KMS-11 (cell line): ENCODE measurements around the gene RGL4.

ENCODE experiments used
- H2AFZ ChIP-seq: fragments of 200-600 bp; sonication (generic); 2 replicates; pipeline ENCODE4 v1.6.1; 2016; ENCODE audit warnings: antibody characterized with exemption, mixed run types, low read depth
- H3K27ac ChIP-seq: fragments of 200-600 bp; sonication (generic); 2 replicates; pipeline ENCODE4 v1.6.1; 2016; ENCODE audit warnings: mild to moderate bottlenecking, mixed run types
- H3K27me3 ChIP-seq: fragments of 200-600 bp; sonication (generic); 2 replicates; pipeline ENCODE4 v1.6.1; 2017; ENCODE audit warnings: mild to moderate bottlenecking, low read depth, mixed run types, moderate library complexity; ENCODE audit not compliant: insufficient read depth
- H3K36me3 ChIP-seq: fragments of 200-600 bp; sonication (generic); 2 replicates; pipeline ENCODE4 v1.6.1; 2017; ENCODE audit warnings: mild to moderate bottlenecking, mixed run types; ENCODE audit not compliant: insufficient read depth
- H3K4me1 ChIP-seq: fragments of 200-600 bp; sonication (generic); 2 replicates; pipeline ENCODE4 v1.6.1; 2016; ENCODE audit warnings: mild to moderate bottlenecking, low read depth, mixed run types; ENCODE audit not compliant: poor library complexity, severe bottlenecking
- H3K4me2 ChIP-seq: fragments of 200-600 bp; sonication (generic); 2 replicates; pipeline ENCODE4 v1.7.0; 2016; ENCODE audit warnings: mild to moderate bottlenecking, mixed run types
- H3K4me3 ChIP-seq: fragments of 200-600 bp; sonication (generic); IDR thresholded peaks from 2 replicates; pipeline ENCODE4 v1.6.1; 2017; ENCODE audit warnings: low read depth, low read length, mixed read lengths; ENCODE audit not compliant: insufficient read depth
- H3K79me2 ChIP-seq: fragments of 200-600 bp; sonication (generic); 2 replicates; pipeline ENCODE4 v1.6.1; 2016; ENCODE audit warnings: low read depth, mixed run types; ENCODE audit not compliant: insufficient read depth
- H3K9ac ChIP-seq: fragments of 200-600 bp; sonication (generic); 2 replicates; pipeline ENCODE4 v1.6.1; 2016; ENCODE audit warnings: mild to moderate bottlenecking, mixed run types
- H4K20me1 ChIP-seq: fragments of 200-600 bp; sonication (generic); 2 replicates; pipeline ENCODE4 v1.6.1; 2016; ENCODE audit warnings: mild to moderate bottlenecking, mixed run types; ENCODE audit not compliant: insufficient read depth
- CTCF ChIP-seq: fragments of 200-600 bp; sonication (generic); conservative IDR thresholded peaks from 2 replicates; pipeline ENCODE4 v1.6.1; 2017; ENCODE audit warnings: low read depth, mild to moderate bottlenecking, antibody characterized with exemption, low read length, moderate library complexity, mixed read lengths

RGL4 gene

GRCh38 chr22:23745791-23746190 is 55.0 kb downstream of the RGL4 start:
- Histone ChIP-seq H3K27me3 (no peaks in the 10 kb centered on the region), H2AFZ (no peak overlapping the region), H3K27ac (no peak overlapping the region), H3K9ac (no peak overlapping the region), H3K4me2 (no peak overlapping the region), H3K4me3 (no peak overlapping the region), H3K36me3 (no peaks in the 10 kb centered on the region), H3K4me1 (peaks cover 10% of the 10 kb centered on the region), H4K20me1 (no peaks in the 10 kb centered on the region), H3K79me2 (no peaks in the 10 kb centered on the region)
- no peak for TF ChIP-seq CTCF
